Activated T-cell treated with anti-CD3 and anti-CD28 coated beads, Interleukin-2, amount 50 U/mL, for 4 hours (primary cell): ENCODE measurements around the gene PTPRA. TPM values are rescaled to one million over a fixed set of nuclear protein-coding genes. Genes with fewer than 3 reads are reported as not detected.

ENCODE experiments used
- ATAC-seq, 2 donors: fragments of 200-7000 bp; cut with Tn5 transposase; one replicate each; pipeline ENCODE4 v1.10.0; 2021
- DNase-seq: peaks from one replicate; pipeline ENCODE4 v3.0.0-alpha.2; 2020
- H3K27me3 Mint-ChIP-seq: one replicate; pipeline ENCODE4 v1.8.0; 2021; ENCODE audit warnings: low read depth, mixed read lengths
- H3K36me3 Mint-ChIP-seq: one replicate; pipeline ENCODE4 v1.8.0; 2022; ENCODE audit warnings: mixed read lengths; ENCODE audit not compliant: insufficient read depth
- H3K4me1 Mint-ChIP-seq: one replicate; pipeline ENCODE4 v1.8.0; 2021; ENCODE audit warnings: low read depth, mixed read lengths
- H3K4me3 Mint-ChIP-seq: one replicate; pipeline ENCODE4 v1.8.0; 2021; ENCODE audit warnings: mild to moderate bottlenecking, moderate library complexity, mixed read lengths
- H3K9me3 Mint-ChIP-seq: one replicate; pipeline ENCODE4 v1.8.0; 2021; ENCODE audit warnings: mixed read lengths
- total RNA-seq, 3 donors: library from RNA; stranded (reverse); gene quantifications; one replicate each; pipeline ENCODE4 v1.2.1, GENCODE V29; 2021

The PTPRA gene
- total RNA-seq, 3 donors from 2014 or later: 28.2 to 34.5 (median 32.3) TPM

DNA sequence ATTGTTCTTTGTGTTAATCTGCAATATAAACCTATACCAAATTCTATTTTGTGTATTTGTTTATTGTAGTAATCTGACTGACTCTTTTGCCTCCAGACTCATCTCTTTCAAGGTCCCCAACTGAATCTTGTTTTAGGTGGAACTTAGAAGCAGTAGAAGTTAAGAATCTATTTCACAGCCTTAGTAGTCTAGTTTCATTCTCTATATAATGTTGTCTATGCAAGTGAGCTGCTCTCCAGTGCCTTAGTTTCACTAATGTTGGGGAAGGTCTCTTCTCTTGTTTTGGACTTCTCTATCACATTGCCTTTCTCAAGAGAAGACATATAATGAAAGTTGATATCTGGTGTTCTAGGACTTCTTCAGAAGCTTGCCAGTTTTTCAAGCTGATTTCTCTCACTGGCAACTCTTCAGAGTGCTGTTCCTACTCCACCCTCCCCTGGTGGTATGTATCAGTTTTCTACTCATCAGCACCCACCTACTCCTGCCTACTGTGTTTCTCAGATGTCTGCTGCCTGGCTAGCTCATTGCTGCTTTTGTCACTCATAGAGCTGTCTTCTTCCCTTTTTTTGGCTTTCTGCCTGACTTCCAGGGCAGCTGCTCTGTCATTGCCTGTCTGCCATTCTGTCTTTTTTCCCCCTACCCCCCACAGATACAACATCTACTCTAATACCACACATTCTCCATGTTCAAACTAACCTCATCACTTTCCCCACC is 82.1 kb downstream of the PTPRA start:
- no peak for DNase-seq

DNA sequence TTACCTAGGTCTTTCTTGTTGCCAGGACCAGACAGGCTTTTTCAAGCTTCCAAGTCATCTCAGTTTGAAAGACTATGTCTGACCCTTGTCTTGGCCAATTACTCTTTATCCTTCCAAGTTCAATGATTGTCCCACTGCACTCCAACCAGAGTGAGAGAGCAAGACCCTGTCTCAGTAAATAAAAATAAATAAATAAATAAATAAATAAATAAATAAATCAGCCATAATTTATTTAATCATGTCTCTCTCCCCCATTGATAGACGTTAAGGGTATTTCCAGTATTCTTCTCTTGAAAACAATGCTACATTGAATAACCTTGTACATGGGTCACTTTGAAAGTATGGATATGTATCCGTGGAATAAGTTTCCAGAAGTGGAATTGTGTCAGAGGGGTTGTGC is 83.2 kb downstream of the PTPRA start:
- Mint-ChIP-seq H3K4me3 (no peak overlapping the region), H3K36me3 (peaks cover 36% of the 10 kb centered on the region), H3K27me3 (no peaks in the 10 kb centered on the region), H3K4me1 (peaks cover 9% of the 10 kb centered on the region), H3K9me3 (no peaks in the 10 kb centered on the region)
- ATAC-seq: no peak
- no peak for DNase-seq

More for the DNA sequence above, 82.1 kb downstream of the PTPRA start:
- Mint-ChIP-seq H3K36me3 (peaks cover 33% of the 10 kb centered on the region), H3K4me3 (no peak overlapping the region), H3K27me3 (no peaks in the 10 kb centered on the region), H3K4me1 (peaks cover 9% of the 10 kb centered on the region), H3K9me3 (no peaks in the 10 kb centered on the region)
- ATAC-seq: peak; percentile 77 to 80

GRCh38 chr20:2967841-2968240 is 94.6 kb downstream of the PTPRA start:
- ATAC-seq (no peak), DNase-seq (no peak)
- H3K27me3 Mint-ChIP-seq: no peaks in the 10 kb centered on the region
- H3K4me1 Mint-ChIP-seq: no peaks in the 10 kb centered on the region
- H3K36me3 Mint-ChIP-seq: peaks cover 19% of the 10 kb centered on the region
- H3K9me3 Mint-ChIP-seq: no peaks in the 10 kb centered on the region
- H3K4me3 Mint-ChIP-seq: no peak overlapping the region

DNA sequence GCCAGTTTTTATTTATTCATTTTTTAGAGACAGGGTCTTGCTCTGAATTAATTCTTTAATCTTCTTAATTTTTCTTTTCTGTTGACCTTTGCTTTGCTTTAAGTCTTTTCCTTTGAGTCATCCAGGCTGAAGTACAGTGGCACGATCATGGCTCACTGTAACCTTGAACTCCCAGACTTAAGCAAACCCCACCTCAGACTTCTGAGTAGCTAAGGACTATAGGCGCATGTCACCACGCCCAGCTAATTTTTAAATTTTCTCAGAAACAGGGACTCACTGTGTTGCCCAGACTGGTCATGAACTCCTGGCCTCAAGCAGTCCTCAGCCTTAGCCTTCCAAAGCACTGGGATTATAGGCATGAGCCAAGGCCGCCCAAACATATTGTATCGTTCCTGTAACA is 98.8 kb downstream of the PTPRA start:
- peaks cover 23% of the 10 kb centered on the region for H3K36me3 Mint-ChIP-seq
- H3K4me3 Mint-ChIP-seq: no peak overlapping the region
- no peaks in the 10 kb centered on the region for H3K9me3 Mint-ChIP-seq
- ATAC-seq: no peak
- DNase-seq: no peak
- no peaks in the 10 kb centered on the region for H3K27me3 Mint-ChIP-seq
- no peaks in the 10 kb centered on the region for H3K4me1 Mint-ChIP-seq

GRCh38 chr20:2973574-2973973 is 100.3 kb downstream of the PTPRA start:
- Mint-ChIP-seq H3K36me3 (peaks cover 20% of the 10 kb centered on the region), H3K4me1 (peaks cover 7% of the 10 kb centered on the region), H3K27me3 (no peaks in the 10 kb centered on the region), H3K4me3 (no peak overlapping the region), H3K9me3 (no peaks in the 10 kb centered on the region)
- ATAC-seq (no peak), DNase-seq (no peak)

DNA sequence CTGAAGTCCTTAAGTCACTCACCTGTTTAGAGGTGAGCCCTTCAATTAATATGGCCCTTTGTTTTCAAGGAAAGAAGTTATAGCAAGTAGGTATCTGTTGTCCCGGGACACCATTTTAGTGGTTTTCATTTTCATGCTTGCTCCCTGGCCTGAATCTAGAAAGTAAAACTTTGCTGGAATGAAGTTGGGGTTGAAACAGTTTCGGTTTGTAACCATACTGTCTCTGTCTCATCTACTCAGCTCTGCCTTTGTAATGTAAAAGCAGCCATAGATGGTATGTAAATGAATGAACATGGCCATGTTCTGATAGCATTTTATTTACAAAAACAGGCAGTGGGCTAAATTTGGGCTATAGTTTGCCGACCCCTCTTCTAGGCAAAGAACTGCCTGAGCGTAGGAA is 105.2 kb downstream of the PTPRA start:
- Mint-ChIP-seq H3K4me3 (no peak overlapping the region), H3K9me3 (no peaks in the 10 kb centered on the region), H3K27me3 (no peaks in the 10 kb centered on the region), H3K36me3 (peaks cover 14% of the 10 kb centered on the region), H3K4me1 (peaks cover 10% of the 10 kb centered on the region)
- ATAC-seq: no peak
- no peak for DNase-seq

- no peak for DNase-seq
Measured at GRCh38 chr20:2981646-2982045, 108.4 kb downstream of the PTPRA start.

GRCh38 chr20:2983508-2983907 is 110.2 kb downstream of the PTPRA start:
- DNase-seq: no peak
- no peak overlapping the region for H3K4me3 Mint-ChIP-seq
- H3K4me1 Mint-ChIP-seq: peaks cover 19% of the 10 kb centered on the region
- ATAC-seq: no peak
- H3K36me3 Mint-ChIP-seq: peaks cover 21% of the 10 kb centered on the region
- no peaks in the 10 kb centered on the region for H3K9me3 Mint-ChIP-seq
- no peaks in the 10 kb centered on the region for H3K27me3 Mint-ChIP-seq

More at GRCh38 chr20:2981646-2982045, 108.4 kb downstream of the PTPRA start:
- ATAC-seq: no peak
- no peaks in the 10 kb centered on the region for H3K27me3 Mint-ChIP-seq
- H3K9me3 Mint-ChIP-seq: no peaks in the 10 kb centered on the region
- H3K36me3 Mint-ChIP-seq: peaks cover 6% of the 10 kb centered on the region
- H3K4me1 Mint-ChIP-seq: peaks cover 20% of the 10 kb centered on the region
- H3K4me3 Mint-ChIP-seq: no peak overlapping the region

DNA sequence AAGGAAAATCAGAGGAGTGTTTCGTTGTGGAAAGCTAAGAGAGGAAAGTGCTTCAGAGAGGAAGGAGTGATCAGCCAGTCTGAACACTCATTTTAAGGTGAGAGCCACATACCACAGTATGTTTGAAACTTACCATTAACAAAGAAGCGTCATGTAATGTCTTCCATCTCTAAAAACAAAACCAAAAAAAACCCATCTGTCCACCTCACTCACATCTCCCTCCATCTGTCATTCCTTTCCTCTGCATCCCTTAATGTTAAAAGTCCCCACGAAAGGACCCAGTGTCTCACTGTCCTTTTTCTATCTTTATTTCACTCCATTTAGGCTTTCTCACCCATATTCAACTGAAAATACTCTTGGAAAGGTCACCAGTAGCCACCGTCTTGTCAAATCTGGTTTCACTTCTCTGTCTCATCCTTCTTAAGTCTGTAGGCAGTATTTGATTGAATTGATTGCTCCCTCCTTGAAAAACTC is 110.8 kb downstream of the PTPRA start:
- Mint-ChIP-seq H3K4me3 (no peak overlapping the region), H3K27me3 (no peaks in the 10 kb centered on the region), H3K4me1 (peaks cover 18% of the 10 kb centered on the region), H3K36me3 (peaks cover 26% of the 10 kb centered on the region), H3K9me3 (no peaks in the 10 kb centered on the region)
- DNase-seq (no peak), ATAC-seq (peak; percentile 44 to 72)

GRCh38 chr20:2984956-2985661 is 111.8 kb downstream of the PTPRA start:
- no peaks in the 10 kb centered on the region for H3K9me3 Mint-ChIP-seq
- peaks cover 18% of the 10 kb centered on the region for H3K4me1 Mint-ChIP-seq
- ATAC-seq (no peak), DNase-seq (no peak)
- no peaks in the 10 kb centered on the region for H3K27me3 Mint-ChIP-seq
- peaks cover 27% of the 10 kb centered on the region for H3K36me3 Mint-ChIP-seq
- no peak overlapping the region for H3K4me3 Mint-ChIP-seq

GRCh38 chr20:2986466-2986865 is 113.2 kb downstream of the PTPRA start:
- peak; percentile 86 to 91 for ATAC-seq
- Mint-ChIP-seq H3K36me3 (peaks cover 32% of the 10 kb centered on the region), H3K9me3 (no peaks in the 10 kb centered on the region)

DNA sequence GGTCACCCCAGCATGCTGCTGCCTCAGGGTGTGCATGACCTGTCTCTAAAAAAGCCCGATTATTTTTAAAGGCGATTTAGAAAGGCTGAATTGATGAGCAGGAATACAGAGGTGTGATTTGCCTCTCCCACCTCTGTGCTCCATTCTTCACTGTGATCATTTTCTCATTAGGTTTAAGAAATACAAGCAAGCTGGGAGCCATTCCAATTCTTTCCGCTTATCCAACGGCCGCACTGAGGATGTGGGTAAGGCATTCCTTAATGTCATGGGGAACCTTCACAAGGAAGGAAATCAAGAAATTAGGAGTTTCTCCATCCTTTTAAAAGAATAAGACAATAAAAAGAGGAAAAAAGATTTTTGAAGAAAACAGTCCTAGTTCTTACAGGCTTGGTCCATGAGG is 114.6 kb downstream of the PTPRA start:
- Mint-ChIP-seq H3K36me3 (peaks cover 34% of the 10 kb centered on the region), H3K4me3 (no peak overlapping the region), H3K4me1 (peaks cover 16% of the 10 kb centered on the region), H3K27me3 (no peaks in the 10 kb centered on the region), H3K9me3 (no peaks in the 10 kb centered on the region)
- DNase-seq: no peak
- ATAC-seq: no peak

More at GRCh38 chr20:2986466-2986865, 113.2 kb downstream of the PTPRA start:
- H3K27me3 Mint-ChIP-seq: no peaks in the 10 kb centered on the region
- DNase-seq: no peak
- H3K4me3 Mint-ChIP-seq: peak overlapping the region; percentile 1
- H3K4me1 Mint-ChIP-seq: peaks cover 18% of the 10 kb centered on the region

DNA sequence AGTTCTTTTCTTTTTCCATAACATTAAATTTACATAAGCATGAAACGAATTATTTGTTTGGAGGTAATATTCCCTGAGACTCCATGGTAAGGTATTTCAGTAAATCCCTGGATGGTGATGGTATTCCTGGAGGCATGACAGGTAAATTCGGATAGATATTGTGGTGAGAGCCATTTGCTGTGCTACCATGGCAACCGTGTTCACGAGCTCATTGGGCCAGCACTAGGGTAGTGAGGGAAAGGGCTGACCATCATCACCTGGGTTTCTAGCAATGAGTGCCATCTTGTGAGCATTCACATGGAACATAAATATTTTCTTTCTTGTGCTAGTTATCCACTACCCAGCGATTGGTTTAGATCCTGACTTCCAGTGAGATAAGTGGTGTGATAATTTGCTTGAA is 118.3 kb downstream of the PTPRA start:
- Mint-ChIP-seq H3K4me3 (no peak overlapping the region), H3K4me1 (peaks cover 7% of the 10 kb centered on the region), H3K9me3 (no peaks in the 10 kb centered on the region), H3K27me3 (no peaks in the 10 kb centered on the region), H3K36me3 (peaks cover 57% of the 10 kb centered on the region)
- DNase-seq (no peak), ATAC-seq (no peak)

DNA sequence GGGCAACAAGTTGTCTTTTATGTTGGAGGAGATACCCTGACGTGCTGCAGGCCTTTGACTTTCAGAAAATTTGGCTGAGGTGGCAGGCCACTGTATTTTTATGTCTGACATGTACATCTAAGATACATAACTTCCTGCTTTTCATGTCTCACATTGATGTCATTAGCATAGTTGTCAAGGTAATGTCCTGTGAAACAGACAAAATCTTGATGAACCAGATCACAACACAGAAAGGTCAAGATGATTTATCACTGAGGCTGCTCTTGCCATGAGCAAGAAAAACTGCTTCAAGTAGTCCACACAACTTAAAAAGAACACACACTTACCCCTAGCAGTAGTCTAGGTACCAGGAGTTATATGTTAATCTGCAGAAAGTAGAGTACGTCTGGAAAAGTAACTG is 120.0 kb downstream of the PTPRA start:
- Mint-ChIP-seq H3K4me1 (no peaks in the 10 kb centered on the region), H3K36me3 (peaks cover 48% of the 10 kb centered on the region), H3K4me3 (no peak overlapping the region), H3K27me3 (no peaks in the 10 kb centered on the region), H3K9me3 (no peaks in the 10 kb centered on the region)
- ATAC-seq (no peak), DNase-seq (no peak)

- DNase-seq (no peak), ATAC-seq (no peak)
- H3K4me1 Mint-ChIP-seq: no peaks in the 10 kb centered on the region
- no peaks in the 10 kb centered on the region for H3K27me3 Mint-ChIP-seq
- no peaks in the 10 kb centered on the region for H3K9me3 Mint-ChIP-seq
- peaks cover 36% of the 10 kb centered on the region for H3K36me3 Mint-ChIP-seq
- no peak overlapping the region for H3K4me3 Mint-ChIP-seq
Measured at GRCh38 chr20:2995796-2996195, 122.5 kb downstream of the PTPRA start.
